Endothelial cell of umbilical vein (primary cell): ENCODE data around the gene DPPA2.

Source experiments
- POLR2A ChIP-seq: IDR thresholded peaks from 2 replicates; pipeline ENCODE4 v1.6.1; 2012; ENCODE audit warnings: low read depth, mild to moderate bottlenecking, control low read depth, low read length
- POLR2AphosphoS5 ChIP-seq: IDR thresholded peaks from 2 replicates; pipeline ENCODE4 v1.6.1; 2012; ENCODE audit warnings: low read depth, mild to moderate bottlenecking, control low read depth, low read length, moderate library complexity; ENCODE audit not compliant: insufficient read depth
- TF ChIP-seq, protein P1 (sequence below), 2 donors: IDR thresholded peaks; 1 replicate in 1 of 2; 2 replicates in 1 of 2; pipeline ENCODE4 v1.5.1; 2011; ENCODE audit warnings: low read length in 2 of 2, mild to moderate bottlenecking in 2 of 2, moderate library complexity in 2 of 2, control low read depth in 1 of 2, inconsistent platforms in 1 of 2, low read depth in 1 of 2; ENCODE audit not compliant: insufficient read depth in 1 of 2; ENCODE audit errors: extremely low read depth in 1 of 2
- TF ChIP-seq, protein P2 (sequence below): IDR thresholded peaks from 2 replicates; pipeline ENCODE4 v1.6.1; 2011; ENCODE audit not compliant: insufficient read depth, insufficient read length

DNA sequence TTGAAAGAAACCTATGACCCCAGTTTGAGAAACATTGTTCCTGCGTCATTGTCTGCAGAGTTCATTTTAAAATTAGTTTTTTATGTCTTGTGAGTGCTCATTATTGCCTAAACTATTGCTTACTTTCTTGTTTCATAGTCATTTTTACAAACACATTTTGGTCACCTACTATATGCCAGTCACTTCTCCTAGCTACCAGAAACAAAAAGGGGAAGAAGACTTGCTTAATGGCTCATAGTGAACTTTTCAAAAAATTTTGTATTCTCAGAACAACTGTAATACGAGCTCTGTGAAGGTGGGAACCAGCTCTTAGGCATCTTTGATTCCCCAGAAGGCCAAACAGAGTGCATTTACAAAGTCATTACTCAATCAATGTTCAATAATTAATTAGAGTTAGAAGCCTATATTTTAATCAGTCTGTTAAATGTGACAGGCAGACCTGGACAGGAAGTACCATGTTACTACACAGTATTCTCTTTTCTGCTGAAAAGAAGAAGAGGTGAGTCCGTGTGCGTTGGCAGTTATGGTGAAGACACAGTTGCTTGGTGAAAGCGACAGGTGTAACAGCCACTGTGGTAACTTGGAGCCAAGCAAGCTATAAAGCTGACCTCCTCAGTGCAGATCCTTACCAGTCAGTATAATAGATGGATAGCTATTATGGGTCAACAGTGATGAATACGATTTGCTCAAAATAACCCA, 46.6 kb downstream of the DPPA2 start:
- TF ChIP-seq POLR2AphosphoS5 (no peak), POLR2A (no peak)
- TF ChIP-seq, protein P1, sequence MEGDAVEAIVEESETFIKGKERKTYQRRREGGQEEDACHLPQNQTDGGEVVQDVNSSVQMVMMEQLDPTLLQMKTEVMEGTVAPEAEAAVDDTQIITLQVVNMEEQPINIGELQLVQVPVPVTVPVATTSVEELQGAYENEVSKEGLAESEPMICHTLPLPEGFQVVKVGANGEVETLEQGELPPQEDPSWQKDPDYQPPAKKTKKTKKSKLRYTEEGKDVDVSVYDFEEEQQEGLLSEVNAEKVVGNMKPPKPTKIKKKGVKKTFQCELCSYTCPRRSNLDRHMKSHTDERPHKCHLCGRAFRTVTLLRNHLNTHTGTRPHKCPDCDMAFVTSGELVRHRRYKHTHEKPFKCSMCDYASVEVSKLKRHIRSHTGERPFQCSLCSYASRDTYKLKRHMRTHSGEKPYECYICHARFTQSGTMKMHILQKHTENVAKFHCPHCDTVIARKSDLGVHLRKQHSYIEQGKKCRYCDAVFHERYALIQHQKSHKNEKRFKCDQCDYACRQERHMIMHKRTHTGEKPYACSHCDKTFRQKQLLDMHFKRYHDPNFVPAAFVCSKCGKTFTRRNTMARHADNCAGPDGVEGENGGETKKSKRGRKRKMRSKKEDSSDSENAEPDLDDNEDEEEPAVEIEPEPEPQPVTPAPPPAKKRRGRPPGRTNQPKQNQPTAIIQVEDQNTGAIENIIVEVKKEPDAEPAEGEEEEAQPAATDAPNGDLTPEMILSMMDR (IDR thresholded peaks at IDR 0.05; ENCODE audit: extremely low read depth in 1 of 2, insufficient read depth in 1 of 2, low read depth in 1 of 2, low read length in 2 of 2): no peak
- TF ChIP-seq, protein P2, sequence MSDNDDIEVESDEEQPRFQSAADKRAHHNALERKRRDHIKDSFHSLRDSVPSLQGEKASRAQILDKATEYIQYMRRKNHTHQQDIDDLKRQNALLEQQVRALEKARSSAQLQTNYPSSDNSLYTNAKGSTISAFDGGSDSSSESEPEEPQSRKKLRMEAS: no peak
